D721Med (cell line): Measurements from ENCODE around the gene KLF11.

ENCODE experiments used
- DNase-seq: peaks from one replicate; pipeline ENCODE4 v3.0.0; 2011; ENCODE audit warnings: low spot score; ENCODE audit not compliant: insufficient read length
- FAIRE-seq: peaks from 2 replicates; lab custom pipeline; 2011; peaks lifted over from hg19 to GRCh38; lab: Jason Lieb, UNC
- CTCF ChIP-seq: IDR thresholded peaks from 2 replicates; pipeline ENCODE4 v1.5.1; 2012; ENCODE audit warnings: mild to moderate bottlenecking, control low read depth; ENCODE audit not compliant: insufficient read depth; ENCODE audit errors: missing control alignments

KLF11 gene

GRCh38 chr2:10035053-10035422 lies 8.3 kb upstream of the KLF11 start:
- FAIRE-seq (no peak), DNase-seq (no peak)
- TF ChIP-seq CTCF, result no peak

- DNase-seq (no peak), FAIRE-seq (no peak)
- TF ChIP-seq CTCF, result no peak
Observed at GRCh38 chr2:10035633-10036032, 7.7 kb upstream of the KLF11 start.

GRCh38 chr2:10036095-10036884 lies 7.1 kb upstream of the KLF11 start:
- TF ChIP-seq CTCF, result peak; percentile 36
- FAIRE-seq (no peak), DNase-seq (no peak)

- FAIRE-seq (no peak), DNase-seq (no peak)
- TF ChIP-seq CTCF, result no peak
Observed at GRCh38 chr2:10038123-10038522, 5.2 kb upstream of the KLF11 start.

GRCh38 chr2:10038716-10039115 lies 4.6 kb upstream of the KLF11 start:
- DNase-seq (no peak), FAIRE-seq (no peak)
- TF ChIP-seq CTCF, result no peak

GRCh38 chr2:10039658-10040410 lies 3.5 kb upstream of the KLF11 start:
- DNase-seq (no peak), FAIRE-seq (no peak)
- TF ChIP-seq CTCF, result no peak

GRCh38 chr2:10041711-10042110 lies 1.6 kb upstream of the KLF11 start:
- DNase-seq, result no peak
- no peak for FAIRE-seq
- no peak for TF ChIP-seq CTCF
